AG20443 (cell line): Measurements from ENCODE around the gene MGAT5.
A peak's percentile ranks its signal among the peaks of the same experiment; 100 is the strongest.

Source experiments
- DNase-seq: peaks from one replicate; pipeline ENCODE4 v3.0.0; 2012; ENCODE audit warnings: low spot score, mixed read lengths

The MGAT5 gene

DNA sequence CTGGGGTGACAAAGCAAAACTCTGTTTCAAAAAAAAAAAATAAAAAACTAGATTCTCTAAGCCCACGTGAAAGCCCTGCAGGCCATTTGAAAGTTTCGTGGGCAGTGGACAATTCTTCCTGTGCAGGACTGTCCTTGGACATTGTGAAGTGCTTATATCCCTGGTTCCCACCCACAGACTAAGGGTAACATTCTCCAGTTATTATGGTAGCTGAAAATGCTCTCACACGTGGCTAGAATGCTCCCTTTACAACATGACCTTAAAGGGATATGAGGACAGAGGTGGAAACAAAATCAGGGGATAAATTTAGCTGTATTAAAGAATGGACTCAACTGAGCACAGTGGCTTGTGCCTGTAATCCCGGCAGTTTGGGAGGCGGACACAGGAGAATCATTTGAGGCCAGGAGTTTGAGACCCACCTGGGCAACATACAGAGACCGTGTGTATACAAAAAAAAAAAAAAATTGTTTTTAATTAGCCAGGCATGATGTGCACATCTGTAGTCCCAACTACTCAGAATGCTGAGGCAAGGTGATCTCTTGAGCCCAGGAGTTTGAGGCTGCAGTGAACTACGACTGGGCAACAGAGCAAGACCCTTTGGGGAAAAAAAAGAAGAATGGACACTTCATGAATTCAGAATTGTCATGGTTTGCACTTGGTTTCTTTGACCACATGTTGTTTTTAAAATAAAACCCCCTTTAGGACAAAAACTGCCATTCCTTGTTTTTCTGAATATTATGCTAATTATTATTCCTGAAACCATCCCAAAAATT, 167.9 kb downstream of the MGAT5 start:
- DNase-seq = no peak

DNA sequence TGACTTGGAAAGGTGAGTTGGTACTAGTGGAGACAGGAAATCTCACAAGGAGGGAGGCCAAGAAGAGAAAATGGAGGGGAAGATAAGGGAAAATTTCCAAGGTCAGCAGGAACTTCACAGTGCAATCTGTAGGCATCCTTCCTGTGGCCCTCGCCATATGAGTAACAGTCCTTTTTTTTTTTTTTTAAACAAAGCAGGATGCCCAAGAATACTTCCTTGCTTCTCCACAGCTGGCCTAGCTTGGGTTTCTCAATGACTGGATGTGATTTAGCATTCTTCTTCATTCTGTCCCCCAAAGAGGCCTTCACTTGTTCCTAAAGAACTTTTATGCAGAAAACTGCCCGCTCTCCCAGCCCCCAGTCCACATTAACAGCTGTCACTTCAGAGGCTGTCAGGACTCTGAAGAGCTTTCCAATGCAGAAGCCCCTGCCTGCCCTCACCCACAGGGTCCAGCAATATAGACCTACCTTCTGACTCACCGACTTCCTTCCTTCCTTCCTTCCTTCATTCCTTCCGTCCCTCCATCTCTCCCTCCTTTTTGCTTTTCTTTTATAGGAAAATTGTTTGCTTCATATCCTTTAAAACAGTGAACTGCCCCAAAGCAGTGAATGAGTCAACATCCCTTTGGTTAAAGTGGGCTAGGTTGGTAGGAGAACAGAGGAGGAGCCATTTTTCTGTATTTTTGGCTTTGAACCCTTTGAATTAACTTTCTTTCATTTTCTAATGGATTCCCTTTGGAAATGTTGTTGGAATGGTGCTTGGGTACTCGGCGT, 172.0 kb downstream of the MGAT5 start:
- DNase-seq = no peak

DNA sequence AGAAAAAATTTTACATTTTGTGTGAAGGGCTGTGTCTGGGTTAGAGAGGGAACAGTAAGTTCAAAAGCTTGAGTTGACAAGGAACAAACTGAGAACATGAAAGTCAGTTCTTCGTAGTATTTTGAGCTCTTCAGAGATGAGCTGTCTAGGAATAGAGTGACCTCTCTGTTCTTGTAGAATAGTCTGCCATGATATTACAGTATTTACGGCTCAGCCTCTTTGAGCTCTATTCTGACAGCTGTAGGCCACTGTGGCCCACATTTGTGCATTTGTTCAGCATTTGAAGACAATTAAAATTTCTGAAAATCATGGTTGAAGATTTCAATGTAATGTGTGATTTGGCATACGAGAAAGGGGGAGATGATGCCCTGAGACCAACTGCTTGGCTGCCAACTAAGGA, 172.8 kb downstream of the MGAT5 start:
- no peak for DNase-seq

DNA sequence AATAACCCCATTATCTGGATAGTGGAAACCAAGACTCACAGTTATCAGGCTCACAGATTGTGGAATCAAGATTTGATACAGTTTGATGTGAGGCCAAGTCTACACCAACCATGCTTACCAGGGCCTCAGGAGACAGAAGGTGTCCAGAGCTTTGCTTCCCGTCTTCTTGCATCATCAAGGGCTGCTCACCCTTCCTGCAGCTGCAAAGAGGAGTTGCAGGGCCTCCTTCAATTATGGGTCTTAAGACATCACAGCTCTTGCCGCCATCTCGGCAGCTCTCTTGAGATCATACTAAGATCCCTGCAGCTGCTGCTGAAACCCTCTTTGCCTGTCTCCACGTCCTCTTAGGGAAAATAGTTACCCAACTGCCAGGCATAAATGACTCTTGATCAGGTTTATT, 176.0 kb downstream of the MGAT5 start:
- DNase-seq = no peak

DNA sequence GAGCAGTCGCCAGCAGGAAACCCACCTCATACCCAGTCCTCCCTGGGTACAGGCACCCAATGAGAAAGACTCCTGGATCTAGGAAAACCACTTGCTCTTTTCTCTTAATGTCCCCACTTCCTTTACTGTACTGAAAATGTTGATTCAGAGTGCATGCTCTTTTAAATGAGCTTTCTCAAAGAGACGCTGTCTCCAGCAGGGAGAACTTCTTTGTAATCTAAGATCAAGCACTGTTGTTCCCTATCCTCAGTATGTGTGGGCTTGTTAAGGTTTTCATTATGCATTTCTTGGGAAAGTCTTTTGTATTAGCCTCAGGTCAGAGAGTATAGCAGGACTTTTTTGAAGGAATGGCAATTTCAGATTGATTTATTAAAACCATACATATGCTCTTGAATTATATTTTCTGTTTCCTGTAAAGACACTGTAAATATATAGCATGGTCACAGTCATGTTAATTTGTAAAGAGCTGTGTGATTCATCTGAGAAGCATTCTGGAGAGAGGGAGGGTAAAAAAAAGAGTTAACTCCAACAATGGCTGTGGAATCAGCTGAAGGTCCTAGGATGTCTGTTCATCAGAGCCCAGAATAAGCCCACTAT, 178.1 kb downstream of the MGAT5 start:
- no peak for DNase-seq

DNA sequence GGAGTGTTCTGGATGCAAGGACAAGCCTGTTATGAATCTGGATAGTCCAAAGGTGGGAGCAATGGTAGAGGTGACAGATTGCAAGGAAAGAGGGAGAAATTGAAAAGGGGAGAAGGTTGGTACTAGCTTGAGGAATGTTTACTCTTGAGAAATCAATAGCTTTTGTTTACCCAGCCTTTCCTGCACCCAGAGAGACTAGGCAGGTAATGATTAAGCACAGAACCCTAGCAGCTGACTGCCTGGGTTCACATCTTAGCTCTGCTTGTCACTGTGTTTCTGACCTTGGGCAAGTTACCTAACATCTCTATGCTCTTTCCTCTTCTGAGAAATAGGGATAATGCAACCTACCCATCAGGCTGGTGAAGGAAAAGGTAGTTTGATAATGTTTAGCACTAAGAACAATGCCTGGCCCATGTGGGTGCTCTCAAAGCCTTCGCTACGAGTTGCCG, 178.6 kb downstream of the MGAT5 start:
- DNase-seq = no peak

DNA sequence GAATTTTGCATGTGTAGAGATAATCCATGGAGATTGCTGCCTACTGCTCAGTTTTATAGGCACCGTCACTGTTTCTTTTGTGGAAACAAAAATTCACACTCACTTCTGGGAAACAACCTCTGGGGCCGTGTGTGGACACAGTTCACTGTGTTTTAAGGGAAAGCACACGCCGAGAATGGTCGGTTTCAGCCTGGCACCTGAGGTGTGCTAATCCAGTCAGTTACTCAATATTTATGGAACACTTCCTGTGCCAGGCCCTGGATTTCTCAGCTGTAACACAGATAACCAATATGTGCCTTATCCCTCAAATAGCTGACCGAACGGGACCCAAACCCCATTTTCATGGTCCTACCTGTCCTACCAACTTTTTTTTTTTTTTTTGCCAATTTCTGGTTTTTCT, 179.6 kb downstream of the MGAT5 start:
- no peak for DNase-seq

DNA sequence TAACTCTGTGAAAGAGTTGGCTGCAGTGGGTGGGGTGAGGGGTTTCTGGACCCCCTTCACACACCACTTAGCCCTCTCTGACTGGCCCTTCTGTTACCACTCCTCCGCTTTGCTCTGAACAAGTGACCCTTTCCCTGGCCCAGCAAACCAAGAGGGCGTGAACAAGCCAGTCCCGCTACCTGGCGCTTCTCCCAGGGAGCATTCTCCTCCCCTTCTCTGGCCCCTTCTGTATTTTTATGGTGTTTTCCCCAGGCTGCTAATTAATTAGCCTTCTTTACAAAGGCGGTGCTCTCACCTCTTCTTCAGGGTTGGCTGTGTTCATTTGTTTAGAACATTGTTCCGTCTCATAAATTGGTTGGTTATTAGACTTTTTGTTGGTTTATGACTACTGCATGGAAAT, 180.1 kb downstream of the MGAT5 start:
- no peak for DNase-seq

DNA sequence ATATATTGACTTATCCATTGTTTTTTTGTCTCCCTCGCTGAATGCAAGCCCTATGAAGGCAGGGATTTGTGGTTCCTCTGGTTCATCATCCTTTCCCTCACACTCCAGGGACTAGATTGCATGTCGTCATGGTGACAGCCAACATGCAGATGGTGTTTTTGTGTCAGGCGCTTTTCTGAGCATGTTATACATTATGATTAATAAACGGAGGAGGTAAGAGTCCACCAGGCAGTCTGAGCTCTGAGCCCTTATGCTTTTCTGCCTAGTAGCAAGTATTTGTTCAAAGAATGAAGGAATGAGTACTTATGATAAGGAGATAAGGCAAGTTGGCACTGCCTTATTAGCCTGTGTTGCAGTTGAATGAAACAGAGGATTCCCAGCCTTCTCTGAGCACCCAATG, 181.6 kb downstream of the MGAT5 start:
- no peak for DNase-seq

DNA sequence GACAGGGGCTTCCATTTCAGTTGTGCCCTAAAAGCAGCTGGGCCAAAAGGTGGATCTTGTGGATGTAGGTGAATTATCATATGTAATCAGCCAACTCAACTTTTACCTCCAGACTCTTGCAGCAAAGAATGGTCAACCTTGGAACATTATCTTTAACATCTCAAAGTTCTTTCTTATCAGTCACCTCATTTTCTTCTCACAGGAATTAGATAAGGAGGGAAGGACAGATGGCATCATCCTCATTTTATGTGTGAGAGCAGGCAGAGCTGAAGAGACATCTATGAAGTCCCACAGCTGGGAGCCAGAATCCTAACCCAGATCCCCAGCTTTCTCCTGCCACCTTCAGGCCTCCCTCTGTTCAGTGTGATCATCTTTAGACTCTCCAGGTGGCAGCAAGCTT, 182.1 kb downstream of the MGAT5 start:
- no peak for DNase-seq

DNA sequence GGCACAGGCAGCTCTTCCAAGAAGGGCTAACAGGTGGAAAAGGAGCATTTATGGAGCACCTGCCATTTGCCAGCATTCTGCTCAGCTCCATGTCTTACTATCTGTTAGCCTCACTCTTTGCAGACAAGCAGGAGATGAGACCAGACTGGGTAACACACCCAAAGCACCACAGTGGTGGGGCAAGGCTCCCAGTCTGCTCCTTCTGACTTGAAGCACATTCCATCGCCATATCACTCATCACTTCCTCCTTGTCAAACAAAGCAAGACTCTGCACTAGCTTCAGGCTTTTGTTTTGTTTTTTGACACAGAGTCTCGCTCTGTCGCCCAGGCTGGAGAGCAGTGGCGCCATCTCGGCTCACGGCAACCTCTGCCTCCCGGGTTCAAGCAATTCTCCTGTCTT, 182.8 kb downstream of the MGAT5 start:
- DNase-seq = no peak

DNA sequence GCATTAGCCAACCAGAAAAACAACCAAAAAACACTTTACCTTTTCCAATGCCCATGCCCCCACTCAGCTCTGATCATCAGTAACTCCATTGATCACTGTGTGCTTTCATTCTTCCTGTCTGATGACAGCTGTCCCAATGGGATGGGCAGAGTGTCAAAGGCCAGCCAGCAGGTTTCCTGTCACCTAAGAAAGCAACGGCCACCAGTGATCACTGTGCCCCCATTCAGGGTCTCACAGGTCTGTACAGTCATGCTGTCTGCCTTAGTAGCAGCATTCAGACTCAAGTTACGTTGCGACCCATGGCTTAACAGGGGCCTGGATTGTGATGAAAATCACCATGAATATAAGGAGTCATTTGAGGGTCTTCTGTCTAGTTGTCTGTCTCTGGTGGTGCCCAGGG, 184.5 kb downstream of the MGAT5 start:
- DNase-seq = no peak

DNA sequence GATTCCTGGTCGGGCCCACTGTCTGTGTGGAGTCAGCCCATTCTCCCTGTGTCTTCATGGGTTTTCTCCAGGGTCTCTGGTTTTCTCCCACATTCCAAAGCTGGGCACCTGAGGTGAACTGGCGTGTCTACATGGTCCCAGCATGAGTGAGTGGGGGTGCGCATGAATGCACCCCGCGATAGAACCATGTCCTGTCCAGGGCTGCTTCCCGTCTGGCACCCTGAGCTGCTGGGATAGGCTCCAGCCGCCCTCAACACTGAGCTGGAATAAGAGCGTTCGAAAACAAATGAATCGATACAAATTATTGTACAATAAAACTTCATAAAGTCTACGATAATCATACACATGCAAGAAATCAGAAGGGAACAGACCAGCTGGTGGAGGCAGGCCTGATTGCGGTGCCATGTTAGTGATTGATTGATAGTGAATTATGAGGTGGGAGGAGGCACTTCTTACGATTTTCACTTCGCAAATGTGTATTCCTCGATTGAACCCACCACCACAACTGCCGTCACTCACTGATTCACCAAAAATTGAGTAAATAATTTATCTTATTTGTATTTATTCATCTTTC, 186.6 kb downstream of the MGAT5 start:
- no peak for DNase-seq

DNA sequence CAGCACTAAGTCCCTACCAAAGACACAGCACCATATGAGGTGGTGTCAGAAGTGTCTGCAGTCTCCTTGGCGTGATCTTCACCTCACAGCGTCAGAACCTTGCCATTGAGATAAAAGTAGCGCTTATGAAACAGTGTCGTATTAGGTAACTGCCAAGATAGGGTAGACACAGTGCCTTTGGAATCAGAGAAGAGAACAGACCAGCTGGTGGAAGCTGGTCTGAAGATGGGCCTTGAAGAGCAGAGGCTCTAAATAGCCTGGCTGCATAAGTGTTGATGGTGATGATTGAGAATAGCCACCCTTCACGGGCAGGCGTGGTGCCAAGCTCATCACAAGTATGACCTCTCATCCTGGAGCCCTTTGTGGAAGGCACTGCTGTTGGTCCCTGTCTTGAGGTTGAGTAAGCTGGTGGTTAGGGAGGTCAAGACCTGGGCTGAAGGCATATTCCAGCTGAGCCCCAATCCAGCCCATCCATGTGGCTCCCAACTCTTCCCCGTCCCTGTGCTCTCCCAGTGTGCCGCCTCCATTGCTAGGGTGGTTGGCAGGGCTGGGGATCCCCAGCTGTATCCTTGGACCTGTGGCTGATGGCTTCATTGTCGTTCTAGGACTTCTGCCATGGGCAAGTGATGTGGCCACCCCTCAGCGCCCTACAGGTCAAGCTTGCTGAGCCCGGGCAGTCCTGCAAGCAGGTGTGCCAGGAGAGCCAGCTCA, 187.4 kb downstream of the MGAT5 start:
- no peak for DNase-seq

DNA sequence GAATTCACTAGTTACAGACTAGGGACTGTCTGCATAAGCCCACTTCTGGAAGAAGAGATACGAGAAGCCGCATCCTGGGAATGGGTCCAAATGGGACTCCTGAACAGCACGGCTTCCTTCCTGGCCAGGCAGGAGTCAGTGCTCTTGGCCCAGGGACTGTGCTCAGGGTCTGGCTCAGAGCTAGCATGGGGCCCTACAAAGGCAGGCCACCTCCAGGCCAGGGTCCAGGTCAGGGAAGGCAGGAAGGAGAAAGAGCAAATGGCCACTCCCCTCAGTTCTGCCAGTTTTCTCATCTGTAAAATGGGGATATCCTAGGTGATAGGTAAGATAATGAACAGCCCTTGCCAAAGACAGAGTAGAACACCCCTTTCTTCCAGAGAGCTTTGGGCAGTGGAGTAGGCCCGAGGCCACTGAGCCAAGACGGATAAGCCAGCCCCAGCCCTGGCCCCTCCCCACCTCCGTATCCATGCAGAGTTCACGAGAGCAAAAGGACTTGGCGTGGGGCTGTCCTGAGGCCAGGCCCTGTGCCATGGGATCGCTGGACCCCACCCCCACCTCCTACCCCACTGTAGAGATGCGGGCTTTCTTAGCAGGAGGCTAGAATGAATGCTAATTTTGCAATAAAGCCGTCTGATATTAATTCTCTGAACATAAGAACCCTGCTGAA, 190.1 kb downstream of the MGAT5 start:
- DNase-seq = no peak

DNA sequence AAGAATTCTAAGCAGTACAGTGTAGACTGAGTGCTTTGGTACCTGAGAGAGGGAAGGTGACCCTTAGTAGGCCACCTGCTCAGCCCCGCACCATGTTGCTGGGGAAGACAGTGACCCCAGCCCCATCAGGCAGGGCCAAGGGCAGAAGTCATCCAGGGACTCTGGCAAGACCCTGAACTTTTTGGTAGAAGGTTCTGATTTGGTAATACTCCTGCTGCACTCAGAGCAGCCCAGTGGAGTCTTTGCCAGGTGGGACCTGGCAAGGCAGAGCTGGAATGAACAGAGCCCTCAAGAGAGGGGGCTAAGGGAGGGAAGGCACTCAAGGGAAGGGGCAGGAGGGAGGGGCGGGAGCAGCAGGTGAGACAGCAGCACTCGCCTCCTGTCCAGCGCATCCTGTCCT, 191.2 kb downstream of the MGAT5 start:
- DNase-seq = no peak

DNA sequence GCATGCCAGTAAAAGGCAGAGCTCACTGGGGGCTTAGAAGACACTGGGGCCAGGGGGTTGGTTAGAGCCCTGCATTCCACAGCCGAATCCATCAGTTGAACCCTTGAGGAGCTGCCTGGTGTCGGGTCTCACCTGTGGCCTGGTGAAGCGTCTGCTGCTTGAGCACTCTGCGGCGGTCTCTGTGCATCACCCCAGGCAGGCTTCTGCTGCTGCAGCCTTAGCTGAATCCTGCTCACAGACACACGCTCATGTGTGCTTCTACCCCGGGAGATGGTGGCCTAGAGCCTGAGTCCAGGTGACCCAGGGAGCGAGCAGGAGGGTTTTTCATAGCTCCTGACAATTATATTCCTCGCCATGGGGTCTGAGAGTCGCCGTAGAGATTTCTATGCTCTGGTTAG, 192.1 kb downstream of the MGAT5 start:
- DNase-seq = no peak

DNA sequence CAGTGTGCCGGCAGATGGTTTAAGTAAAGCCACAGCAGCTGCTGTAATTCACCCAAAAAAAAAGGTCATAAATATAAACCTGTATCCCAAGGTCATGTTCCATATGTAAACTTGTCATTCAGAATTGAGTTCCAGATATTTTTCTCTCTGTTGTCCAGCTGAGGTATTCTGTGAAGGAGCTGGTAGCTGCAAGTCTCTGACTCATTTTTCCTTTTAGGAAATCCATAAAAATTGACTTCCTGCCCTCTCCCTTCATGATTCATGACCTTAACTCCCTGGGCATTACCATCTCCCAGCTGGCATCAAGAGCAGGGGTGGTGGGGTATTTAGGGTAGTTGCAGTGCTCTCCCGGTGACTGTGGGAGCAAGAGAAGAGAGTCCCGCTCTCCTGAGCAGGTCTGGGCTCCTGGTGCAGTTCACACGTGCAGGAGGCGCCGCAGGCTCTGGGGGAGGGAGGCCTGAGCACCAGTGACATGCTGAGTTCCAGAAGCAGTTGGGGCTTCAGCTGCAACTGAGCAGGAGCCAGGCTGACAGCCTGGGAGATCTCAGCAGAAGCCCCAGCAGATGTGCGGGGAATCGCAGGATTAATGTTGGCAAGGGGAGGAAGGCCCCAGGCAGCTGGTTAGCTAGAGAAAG, 192.6 kb downstream of the MGAT5 start:
- peak; percentile 45 for DNase-seq

DNA sequence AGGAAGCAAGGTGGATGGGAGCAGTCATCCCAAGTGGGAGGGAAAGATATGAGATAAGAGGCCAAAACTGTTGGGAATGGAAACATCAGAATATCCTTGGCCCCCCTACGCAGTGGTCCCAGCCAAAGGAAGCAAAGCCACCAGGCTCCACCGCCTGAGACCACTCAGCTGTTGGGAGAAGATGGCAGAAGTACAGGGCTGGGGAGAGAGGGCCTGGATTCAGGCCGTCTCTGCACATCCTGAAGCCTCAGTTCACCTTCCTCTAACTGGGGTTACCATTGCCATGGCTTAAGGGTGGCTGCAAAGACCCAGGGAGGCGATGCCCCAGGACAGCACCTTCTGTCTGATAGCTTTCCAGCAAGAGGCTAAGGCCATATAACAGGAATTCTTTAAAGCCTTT, 193.8 kb downstream of the MGAT5 start:
- no peak for DNase-seq

DNA sequence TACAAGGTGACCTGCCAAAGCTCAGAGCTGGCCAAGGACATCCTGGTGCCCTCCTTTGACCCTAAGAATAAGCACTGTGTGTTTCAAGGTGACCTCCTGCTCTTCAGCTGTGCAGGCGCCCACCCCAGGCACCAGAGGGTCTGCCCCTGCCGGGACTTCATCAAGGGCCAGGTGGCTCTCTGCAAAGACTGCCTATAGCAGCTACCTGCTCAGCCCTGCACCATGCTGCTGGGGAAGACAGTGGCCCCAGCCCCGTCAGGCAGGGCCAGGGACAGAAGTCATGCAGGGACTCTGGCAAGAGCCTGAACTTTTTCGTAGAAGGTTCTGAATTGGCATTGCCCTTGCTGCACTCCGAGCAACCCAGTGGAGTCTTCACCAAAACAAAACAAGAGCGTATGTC, 194.8 kb downstream of the MGAT5 start:
- no peak for DNase-seq

DNA sequence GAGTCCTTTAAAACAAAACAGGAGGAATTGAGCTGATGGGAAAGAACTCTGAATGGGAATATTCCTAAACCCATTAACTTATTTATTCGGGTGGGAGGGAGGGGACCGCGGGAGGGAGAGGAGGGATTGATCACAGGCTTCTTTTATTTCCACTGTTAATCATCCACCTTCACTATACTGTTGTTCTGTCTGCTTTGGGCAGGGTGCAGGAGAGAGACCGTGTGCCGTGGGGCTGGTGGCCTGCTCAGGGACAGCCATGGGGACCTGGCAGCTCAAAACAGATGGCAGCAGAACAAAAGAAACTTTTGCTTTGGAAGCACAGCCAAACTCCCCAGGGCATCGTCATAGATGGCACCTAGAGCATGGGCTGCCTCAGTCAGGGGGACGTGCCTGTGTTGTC, 195.3 kb downstream of the MGAT5 start:
- DNase-seq = no peak
